Adipose tissue (tissue), 3 donors: ENCODE results near the gene CMSS1. TPM values are rescaled to one million over a fixed set of nuclear protein-coding genes. Genes with fewer than 3 reads are reported as not detected.

Source experiments
- H3K27ac ChIP-seq: one replicate; pipeline ENCODE4 v1.5.1; 2013; ENCODE audit warnings: low read depth, low read length
- WGBS, 3 donors: extraction: QIAGEN DNeasy Blood & Tissue Kit; methylation state at CpG; one replicate each; pipeline ENCODE4 v1.1.7; 2013; 5-methylcytosine and 5-hydroxymethylcytosine counted together
- polyA plus RNA-seq, 3 donors: library from polyadenylated mRNA; stranded (reverse); fragments of 200-250 nt; gene quantifications; one replicate each; pipeline ENCODE4 v1.2.3, GENCODE V29; 2013
- donor health status: healthy with polysubstance abuse.
- donor health status: Bipolar disorder and iron deficiency.
- donor health status: healthy.

The CMSS1 gene
- polyA plus RNA-seq, 3 donors = 19.7 to 30.5 (median 27.6) TPM

- WGBS, 3 donors = 42 to 91% (median 63%) methylated on average over 1 of the region's 1 CpG
- no peak overlapping the region for H3K27ac ChIP-seq
These were observed 332.8 kb downstream of the CMSS1 start for GRCh38 chr3:100150473-100150872.

- no peak overlapping the region for H3K27ac ChIP-seq
- 71 to 82% (median 80%) methylated on average over 8 of the region's 8 CpGs for WGBS, 3 donors
These were observed 333.5 kb downstream of the CMSS1 start for GRCh38 chr3:100151024-100151707.

- no peak overlapping the region for H3K27ac ChIP-seq
- WGBS, 3 donors = 93 to 100% (median 97%) methylated on average over 1 of the region's 1 CpG
These were observed 336.5 kb downstream of the CMSS1 start for GRCh38 chr3:100154171-100154570.

- no peak overlapping the region for H3K27ac ChIP-seq
These were observed 337.5 kb downstream of the CMSS1 start for GRCh38 chr3:100155128-100155527.

- H3K27ac ChIP-seq = no peak overlapping the region
These were observed 337.9 kb downstream of the CMSS1 start for GRCh38 chr3:100155590-100155989.

- WGBS, 3 donors = 79 to 94% (median 82%) methylated on average over 2 of the region's 2 CpGs
- H3K27ac ChIP-seq = no peak overlapping the region
These were observed 340.0 kb downstream of the CMSS1 start for GRCh38 chr3:100157685-100158084.

- no peak overlapping the region for H3K27ac ChIP-seq
- 61 to 87% (median 70%) methylated on average over 2 of the region's 2 CpGs for WGBS, 3 donors
These were observed 341.3 kb downstream of the CMSS1 start for GRCh38 chr3:100158918-100159330.

- H3K27ac ChIP-seq = no peak overlapping the region
- 53 to 65% (median 56%) methylated on average over 4 of the region's 4 CpGs for WGBS, 3 donors
These were observed 341.9 kb downstream of the CMSS1 start for GRCh38 chr3:100159331-100160153.

GRCh38 chr3:100160521-100160920, 342.9 kb downstream of the CMSS1 start:
- no peak overlapping the region for H3K27ac ChIP-seq
- WGBS, 3 donors = 87 to 90% (median 90%) methylated on average over 2 of the region's 2 CpGs

- no peak overlapping the region for H3K27ac ChIP-seq
- 61 to 81% (median 69%) methylated on average over 2 of the region's 2 CpGs for WGBS, 3 donors
These were observed 346.1 kb downstream of the CMSS1 start for GRCh38 chr3:100163787-100164186.

GRCh38 chr3:100164743-100165142, 347.1 kb downstream of the CMSS1 start:
- H3K27ac ChIP-seq = no peak overlapping the region
- 81 to 88% (median 81%) methylated on average over 3 of the region's 3 CpGs for WGBS, 3 donors

- H3K27ac ChIP-seq = no peak overlapping the region
- WGBS, 3 donors = 84 to 97% (median 91%) methylated on average over 2 of the region's 2 CpGs
These were observed 348.4 kb downstream of the CMSS1 start for GRCh38 chr3:100165926-100166550.

GRCh38 chr3:100169201-100169920, 351.7 kb downstream of the CMSS1 start:
- WGBS, 3 donors = 52 to 71% (median 52%) methylated on average over 4 of the region's 4 CpGs
- H3K27ac ChIP-seq = no peak overlapping the region

GRCh38 chr3:100170486-100170885, 352.8 kb downstream of the CMSS1 start:
- H3K27ac ChIP-seq = no peak overlapping the region
- WGBS, 3 donors = 97 to 98% (median 98%) methylated on average over 3 of the region's 3 CpGs

- WGBS, 3 donors = 94 to 96% (median 95%) methylated on average over 6 of the region's 6 CpGs
- H3K27ac ChIP-seq = no peak overlapping the region
These were observed 353.7 kb downstream of the CMSS1 start for GRCh38 chr3:100171211-100171914.

GRCh38 chr3:100173961-100174360, 356.3 kb downstream of the CMSS1 start:
- H3K27ac ChIP-seq = no peak overlapping the region
- 72 to 90% (median 83%) methylated on average over 1 of the region's 1 CpG for WGBS, 3 donors

- 76 to 88% (median 79%) methylated on average over 6 of the region's 6 CpGs for WGBS, 3 donors
- no peak overlapping the region for H3K27ac ChIP-seq
These were observed 358.1 kb downstream of the CMSS1 start for GRCh38 chr3:100175637-100176280.
